Glutamatergic neuron (in vitro differentiated cells): ENCODE results near the gene ITGAE. TPM values are rescaled to one million over a fixed set of nuclear protein-coding genes. Genes with fewer than 3 reads are reported as not detected.

Experiments used
- DNase-seq: peaks from one replicate; pipeline ENCODE4 v3.0.0; 2022
- H3K27ac Mint-ChIP-seq: one replicate; pipeline ENCODE4 v1.8.0; 2020; ENCODE audit warnings: mild to moderate bottlenecking, mixed read lengths, inconsistent platforms; ENCODE audit not compliant: unreplicated experiment
- H3K27me3 Mint-ChIP-seq: one replicate; pipeline ENCODE4 v1.8.0; 2020; ENCODE audit warnings: mild to moderate bottlenecking, moderate library complexity, mixed read lengths, inconsistent platforms; ENCODE audit not compliant: unreplicated experiment
- H3K36me3 Mint-ChIP-seq: one replicate; pipeline ENCODE4 v1.8.0; 2020; ENCODE audit warnings: mild to moderate bottlenecking, mixed read lengths, inconsistent platforms; ENCODE audit not compliant: unreplicated experiment
- H3K4me1 Mint-ChIP-seq: one replicate; pipeline ENCODE4 v1.8.0; 2020; ENCODE audit warnings: mild to moderate bottlenecking, low read depth, mixed read lengths, inconsistent platforms; ENCODE audit not compliant: unreplicated experiment
- H3K4me3 Mint-ChIP-seq: one replicate; pipeline ENCODE4 v1.8.0; 2020; ENCODE audit warnings: mild to moderate bottlenecking, mixed read lengths, inconsistent platforms; ENCODE audit not compliant: unreplicated experiment
- H3K9me3 Mint-ChIP-seq: one replicate; pipeline ENCODE4 v1.8.0; 2020; ENCODE audit warnings: mild to moderate bottlenecking, moderate library complexity, mixed read lengths, inconsistent platforms; ENCODE audit not compliant: unreplicated experiment
- CTCF ChIP-seq: fragments of 200-600 bp; sonication (generic); IDR thresholded peaks from one replicate; pipeline ENCODE4 v1.5.0; 2021; ENCODE audit not compliant: partially characterized antibody, unreplicated experiment
- total RNA-seq: library from RNA; stranded (reverse); fragmentation: NEBNext Ultra II Directional; extraction: Animal tissue kit (Norgen Biotek cat#: 25700); gene quantifications from one replicate; pipeline ENCODE4 v1.2.1, GENCODE V29; 2021; ENCODE audit not compliant: unreplicated experiment

Gene ITGAE
- total RNA-seq, 1 donor from 2014 or later: 19.2 TPM

- no peak for TF ChIP-seq CTCF
- Mint-ChIP-seq H3K27me3 (peaks cover 2% of the 10 kb centered on the region), H3K27ac (peak overlapping the region; percentile 88), H3K4me1 (peaks cover 11% of the 10 kb centered on the region), H3K36me3 (no peaks in the 10 kb centered on the region), H3K4me3 (peak overlapping the region; percentile 95), H3K9me3 (peaks cover 6% of the 10 kb centered on the region)
- DNase-seq: no peak
These were observed 77.8 kb downstream of the ITGAE start for GRCh38 chr17:3723188-3723555.

DNA sequence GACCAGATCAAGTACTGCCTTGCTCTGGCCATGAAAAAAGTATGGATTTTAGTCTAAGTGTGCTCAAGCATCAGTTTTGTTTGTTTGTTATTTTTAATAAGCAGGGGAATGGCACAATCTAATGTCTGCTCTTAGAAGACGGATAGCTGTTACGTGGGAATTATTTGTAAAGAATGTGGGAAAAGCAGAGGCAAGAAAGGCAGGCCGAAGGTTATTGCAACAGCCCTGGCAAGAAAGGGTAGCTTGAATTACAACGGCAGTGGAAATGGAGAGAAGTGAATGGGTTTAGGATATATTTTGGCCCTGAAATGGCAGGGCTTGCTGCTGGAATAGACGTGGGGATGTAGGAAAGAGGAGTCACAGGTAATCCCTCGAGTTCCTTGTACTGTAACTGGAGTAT is 78.3 kb downstream of the ITGAE start:
- no peaks in the 10 kb centered on the region for H3K36me3 Mint-ChIP-seq
- H3K27me3 Mint-ChIP-seq: peaks cover 2% of the 10 kb centered on the region
- H3K9me3 Mint-ChIP-seq: peaks cover 6% of the 10 kb centered on the region
- DNase-seq: no peak
- no peak for TF ChIP-seq CTCF
- H3K4me1 Mint-ChIP-seq: peaks cover 11% of the 10 kb centered on the region
- peak overlapping the region; percentile 95 for H3K4me3 Mint-ChIP-seq
- H3K27ac Mint-ChIP-seq: peak overlapping the region; percentile 88

DNA sequence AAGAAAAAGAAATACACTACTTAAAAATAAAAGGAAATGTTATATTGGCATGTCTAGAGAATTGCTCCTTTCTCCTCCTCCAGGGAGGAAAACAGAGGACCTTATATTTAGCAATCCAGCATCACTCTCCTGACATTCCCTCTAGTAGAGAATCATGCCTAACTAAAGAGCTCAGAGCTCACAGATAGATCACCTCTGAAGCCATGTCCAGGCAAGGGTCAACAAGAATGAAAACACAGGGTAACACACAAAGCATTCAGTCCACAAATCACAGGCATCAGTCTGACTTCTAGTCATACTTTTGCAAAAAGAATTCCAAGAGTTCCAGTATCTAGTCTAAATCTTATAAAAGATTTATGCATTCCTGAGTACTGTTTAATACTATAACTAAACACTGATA is 81.7 kb downstream of the ITGAE start:
- Mint-ChIP-seq H3K9me3 (peaks cover 6% of the 10 kb centered on the region), H3K27me3 (peaks cover 2% of the 10 kb centered on the region), H3K4me3 (no peak overlapping the region), H3K27ac (no peak overlapping the region), H3K36me3 (no peaks in the 10 kb centered on the region), H3K4me1 (peaks cover 6% of the 10 kb centered on the region)
- no peak for DNase-seq
- TF ChIP-seq CTCF: no peak

DNA sequence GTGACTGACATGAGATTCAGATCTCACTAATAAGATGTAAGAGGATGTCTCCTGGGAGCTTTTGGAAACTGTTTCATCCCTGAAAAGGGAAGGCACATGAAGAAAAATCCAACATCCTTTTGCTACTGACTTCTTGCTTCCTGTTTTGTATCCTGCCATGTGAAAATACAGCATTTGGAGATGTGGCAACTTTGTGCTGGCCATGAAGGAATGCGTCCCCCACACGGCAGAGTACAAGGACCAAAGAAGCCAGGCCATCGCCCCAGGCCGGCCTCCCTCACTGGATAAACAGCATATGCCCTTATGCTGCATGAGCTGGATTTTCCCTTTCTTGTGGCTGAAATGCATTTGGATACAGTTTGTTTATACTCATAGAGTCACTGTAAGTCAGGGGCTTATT is 82.8 kb downstream of the ITGAE start:
- Mint-ChIP-seq H3K9me3 (peaks cover 6% of the 10 kb centered on the region), H3K27me3 (no peaks in the 10 kb centered on the region), H3K36me3 (no peaks in the 10 kb centered on the region), H3K4me3 (no peak overlapping the region), H3K4me1 (peaks cover 6% of the 10 kb centered on the region), H3K27ac (no peak overlapping the region)
- DNase-seq: no peak
- TF ChIP-seq CTCF: no peak

DNA sequence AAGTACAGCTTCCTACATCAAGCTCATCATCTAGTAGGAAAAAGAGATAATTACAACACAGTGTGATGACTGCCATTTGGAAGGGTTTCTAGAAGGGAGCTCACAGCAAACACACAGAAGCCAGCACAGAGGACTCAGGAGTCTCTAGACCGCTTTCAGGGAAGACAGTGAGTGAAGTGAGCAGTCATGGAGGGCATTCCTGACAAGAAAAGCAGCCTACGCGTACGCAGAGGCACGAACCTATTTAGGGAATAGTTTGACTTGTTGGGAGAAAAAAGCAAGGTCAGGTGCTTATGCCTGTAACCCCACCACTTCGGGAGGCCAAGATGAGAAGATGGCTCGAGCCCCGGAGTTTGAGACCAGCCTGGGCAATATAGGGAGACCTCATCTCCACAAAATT is 85.7 kb downstream of the ITGAE start:
- H3K36me3 Mint-ChIP-seq: no peaks in the 10 kb centered on the region

More for the DNA sequence above, 85.7 kb downstream of the ITGAE start:
- H3K9me3 Mint-ChIP-seq: peaks cover 1% of the 10 kb centered on the region
- H3K27ac Mint-ChIP-seq: no peak overlapping the region
- TF ChIP-seq CTCF: no peak
- H3K27me3 Mint-ChIP-seq: no peaks in the 10 kb centered on the region
- no peaks in the 10 kb centered on the region for H3K4me1 Mint-ChIP-seq
- H3K4me3 Mint-ChIP-seq: no peak overlapping the region
- no peak for DNase-seq
